Measurements from ENCODE around the gene VAT1. TPM values are rescaled to one million over a fixed set of nuclear protein-coding genes. Genes with fewer than 3 reads are reported as not detected.

The VAT1 gene
- total RNA-seq, result 100 to 1,000 TPM in 1 of 2 donors, 10 to 100 TPM in 1; 91.5 to 158 TPM

- Histone ChIP-seq H3K4me1 (ENCODE audit: control insufficient read depth in 1 of 2, low read depth in 2 of 2) (peaks cover 15 to 27% of the 10 kb centered on the region in 2 donors), H3K27ac (peak within 1 kb of the TSS; percentile 71 to 86), H3K9me3 (no peaks in the 10 kb centered on the region), H3K4me3 (peak within 1 kb of the TSS; percentile 100), H3K27me3 (replicated peaks; ENCODE audit: insufficient read depth) (no peaks in the 10 kb centered on the region), H3K36me3 (no peaks in the 10 kb centered on the region)
- TF ChIP-seq CTCF (IDR thresholded peaks at IDR 0.05), result no peak
- ATAC-seq (ENCODE audit: insufficient number of reproducible peaks, low FRiP score, low read depth), result peak; percentile 20
- DNase-seq (ENCODE audit: low spot score), result no peak
These were observed at the start of gene VAT1 for GRCh38 chr17:43021741-43022512. Gene VAT1 (minus strand): TSS chr17:43022385. CDS start chr17:43022322, 63 bp downstream.

GRCh38 chr17:43070872-43071271, 48.7 kb upstream of the VAT1 start:
- Histone ChIP-seq H3K36me3 (no peaks in the 10 kb centered on the region), H3K27me3 (replicated peaks; ENCODE audit: insufficient read depth) (no peaks in the 10 kb centered on the region), H3K4me1 (ENCODE audit: control insufficient read depth in 1 of 2, low read depth in 2 of 2) (no peaks in the 10 kb centered on the region), H3K9me3 (no peaks in the 10 kb centered on the region), H3K27ac (no peak overlapping the region), H3K4me3 (no peak overlapping the region)
- no peak for TF ChIP-seq CTCF (IDR thresholded peaks at IDR 0.05)
- DNase-seq (ENCODE audit: low spot score) (no peak), ATAC-seq (ENCODE audit: insufficient number of reproducible peaks, low FRiP score, low read depth) (no peak)

GRCh38 chr17:43070257-43070656, 48.1 kb upstream of the VAT1 start:
- no peak for DNase-seq (ENCODE audit: low spot score)
- H3K36me3 ChIP-seq, result no peaks in the 10 kb centered on the region
- no peak for ATAC-seq (ENCODE audit: insufficient number of reproducible peaks, low FRiP score, low read depth)
- H3K4me1 ChIP-seq (ENCODE audit: control insufficient read depth in 1 of 2, low read depth in 2 of 2), result no peaks in the 10 kb centered on the region
- no peaks in the 10 kb centered on the region for H3K9me3 ChIP-seq
- no peak for TF ChIP-seq CTCF (IDR thresholded peaks at IDR 0.05)
- H3K4me3 ChIP-seq, result no peak overlapping the region
- no peak overlapping the region for H3K27ac ChIP-seq
- H3K27me3 ChIP-seq (replicated peaks; ENCODE audit: insufficient read depth), result no peaks in the 10 kb centered on the region

GRCh38 chr17:43069368-43069898, 47.2 kb upstream of the VAT1 start:
- ATAC-seq (ENCODE audit: insufficient number of reproducible peaks, low FRiP score, low read depth), result no peak

More at GRCh38 chr17:43069368-43069898, 47.2 kb upstream of the VAT1 start:
- Histone ChIP-seq H3K27ac (no peak overlapping the region), H3K4me3 (no peak overlapping the region), H3K36me3 (no peaks in the 10 kb centered on the region), H3K4me1 (ENCODE audit: control insufficient read depth in 1 of 2, low read depth in 2 of 2) (no peaks in the 10 kb centered on the region), H3K27me3 (replicated peaks; ENCODE audit: insufficient read depth) (no peaks in the 10 kb centered on the region), H3K9me3 (no peaks in the 10 kb centered on the region)
- no peak for DNase-seq (ENCODE audit: low spot score)
- no peak for TF ChIP-seq CTCF (IDR thresholded peaks at IDR 0.05)

Data from thoracic aorta (tissue), 2 donors.